HG03139 (cell line): ENCODE measurements around the gene CDO1.

Experiments used
- ATAC-seq: cut with Tn5 transposase; IDR thresholded peaks from one replicate; pipeline ENCODE4 v1.9.1; 2021; ENCODE audit not compliant: unreplicated experiment

The CDO1 gene

DNA sequence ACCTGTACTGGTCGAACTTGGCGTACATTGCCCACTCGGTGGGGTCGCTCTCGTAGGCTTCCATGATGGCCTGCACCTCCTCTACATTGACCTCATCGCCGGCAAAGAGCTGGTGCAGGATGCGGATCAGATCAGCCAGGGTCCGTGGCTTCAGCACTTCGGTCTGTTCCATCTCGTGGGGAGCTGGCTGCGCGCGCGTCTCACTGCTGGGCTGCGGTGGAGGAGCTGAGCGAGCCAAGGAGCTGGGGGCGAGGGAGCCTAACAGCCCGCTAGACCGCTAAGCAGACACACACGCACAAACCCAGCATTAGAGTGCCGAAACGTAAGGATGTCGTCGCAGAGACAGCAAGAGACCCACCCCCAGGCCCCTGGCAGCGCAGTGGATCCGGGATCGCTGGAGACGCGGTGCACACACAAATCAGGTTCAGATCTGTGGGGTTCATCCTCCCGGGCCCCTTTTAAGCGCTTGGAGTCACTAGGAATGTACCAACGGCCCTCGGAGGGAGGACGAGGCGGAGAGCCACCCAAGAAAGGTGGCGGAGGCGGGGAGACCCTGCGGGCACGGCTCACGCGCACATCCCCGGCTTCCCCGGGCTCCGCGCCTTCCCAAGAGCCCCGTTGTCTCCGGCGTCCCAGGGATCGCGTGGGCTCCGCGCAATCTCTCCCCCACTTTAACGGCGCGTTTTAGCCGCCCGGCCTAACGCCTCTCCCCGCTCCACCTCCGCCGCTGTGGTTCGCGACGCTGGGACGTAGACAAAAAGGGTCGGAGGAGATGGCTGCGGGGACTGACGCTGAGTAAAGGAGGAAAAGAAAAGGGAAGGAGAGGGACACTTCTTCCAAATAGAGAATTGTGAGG lies at the start of gene CDO1:
CDO1 (minus strand) TSS at position 434 of the 856 bp plus-strand sequence; CDS start at position 172, 262 bp downstream.
- peak; percentile 52 for ATAC-seq

DNA sequence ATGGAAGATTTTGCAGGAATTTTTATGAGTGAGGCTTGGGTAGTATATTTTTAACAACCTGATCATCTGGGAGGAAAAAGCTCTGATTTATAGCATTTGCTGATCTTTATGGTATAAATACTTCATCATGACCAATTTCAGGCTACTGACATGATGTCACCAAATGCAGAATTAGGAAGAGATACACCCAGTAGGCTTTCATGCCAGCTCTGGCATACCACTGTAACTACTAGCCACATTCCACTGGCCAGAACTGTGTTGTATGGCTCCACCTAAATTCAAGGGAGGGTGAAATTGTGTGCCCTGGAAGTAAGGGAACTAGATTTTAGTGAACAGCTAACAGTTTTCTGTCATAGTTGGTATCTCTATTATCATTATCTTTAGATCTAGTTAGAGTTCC lies 42.9 kb upstream of the CDO1 start:
- ATAC-seq, result no peak

DNA sequence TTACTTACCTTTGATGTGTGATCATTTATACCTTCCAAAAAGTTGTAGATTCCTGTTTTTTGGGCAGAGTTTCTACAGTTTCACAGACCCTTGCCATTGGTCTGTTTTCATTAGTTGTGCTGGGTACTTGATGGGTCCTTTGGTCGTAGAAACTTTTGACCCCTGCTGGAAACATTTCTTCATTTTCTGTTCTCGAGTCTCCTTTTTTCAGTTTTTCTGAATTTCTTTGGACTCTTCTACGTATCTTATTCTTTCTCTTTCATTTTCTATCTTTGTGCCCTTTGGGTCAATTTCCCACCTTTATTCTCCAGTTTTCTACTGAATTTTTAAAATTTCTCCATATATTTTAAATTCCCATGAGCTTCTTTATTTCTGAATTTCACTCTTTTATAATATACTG lies 41.9 kb upstream of the CDO1 start:
- no peak for ATAC-seq

DNA sequence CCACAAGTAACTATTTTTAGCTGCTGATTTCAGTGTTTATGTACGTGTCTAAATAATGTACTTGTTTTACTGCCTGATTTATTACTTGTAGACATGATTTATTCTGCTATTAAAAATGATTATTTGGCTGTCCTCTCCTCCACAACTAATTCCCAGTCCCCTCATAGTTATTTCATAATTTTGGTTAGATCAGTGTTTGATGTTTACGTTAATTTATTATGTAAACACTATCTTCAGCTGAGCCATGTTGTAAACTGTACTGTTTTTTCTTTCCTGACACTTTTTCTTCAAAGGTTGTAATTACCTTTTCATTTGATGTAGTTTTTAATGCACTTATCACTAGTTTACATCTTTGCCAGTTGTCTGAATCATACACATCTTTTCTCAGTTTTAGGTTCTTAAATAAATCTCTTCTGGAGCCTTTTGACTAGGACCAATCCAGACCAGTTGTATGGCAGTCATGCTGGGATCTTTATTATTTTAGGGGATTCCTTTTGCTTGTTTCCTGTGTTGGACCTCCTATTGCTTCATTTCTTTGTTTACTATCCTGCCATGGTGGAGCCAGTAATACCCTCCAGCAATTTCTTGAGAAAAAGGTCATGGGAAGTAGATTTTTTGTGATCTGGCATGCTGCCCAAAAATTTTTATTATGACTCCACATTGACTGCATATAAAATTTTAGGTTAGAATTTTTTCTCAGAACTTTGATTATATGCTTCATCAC lies 41.3 kb upstream of the CDO1 start:
- no peak for ATAC-seq

DNA sequence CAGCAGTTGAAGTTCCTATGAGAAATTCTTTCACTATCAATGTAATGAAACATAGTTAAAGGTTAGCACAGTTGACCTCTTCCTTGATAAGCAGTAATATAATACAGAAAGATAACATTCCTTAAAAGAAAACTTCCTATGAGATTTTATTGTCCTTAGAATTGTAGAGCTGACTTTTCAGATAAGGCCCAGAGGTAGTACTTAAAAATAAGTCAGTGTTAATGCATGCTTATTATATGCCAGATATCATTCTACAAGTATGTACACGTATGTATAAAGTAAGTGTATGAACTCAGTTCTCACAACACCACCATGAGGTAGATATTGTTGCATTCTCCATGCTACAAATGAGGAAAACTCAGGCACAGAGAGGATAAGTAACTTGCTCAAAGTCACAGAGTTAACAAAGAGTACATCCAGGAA lies 40.6 kb upstream of the CDO1 start:
- no peak for ATAC-seq

DNA sequence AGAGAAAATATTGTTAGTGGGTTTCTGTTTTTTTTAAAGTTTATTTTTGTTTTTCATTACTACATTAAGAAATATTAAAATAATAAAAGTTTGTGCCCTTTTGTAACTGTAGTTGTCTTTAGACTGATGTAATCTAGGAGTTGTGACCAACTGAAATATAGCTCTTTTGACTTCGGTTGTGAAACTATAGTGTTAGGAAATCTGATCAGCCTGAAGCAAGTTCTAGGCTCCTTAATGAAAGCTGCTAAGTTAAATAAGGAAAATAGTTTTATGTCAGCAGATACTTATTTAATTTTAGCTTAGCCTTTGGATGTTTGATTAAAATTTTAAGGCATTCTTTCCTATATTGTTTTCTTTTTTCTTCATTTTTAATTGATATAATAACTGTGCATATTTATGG lies 39.5 kb upstream of the CDO1 start:
- no peak for ATAC-seq

DNA sequence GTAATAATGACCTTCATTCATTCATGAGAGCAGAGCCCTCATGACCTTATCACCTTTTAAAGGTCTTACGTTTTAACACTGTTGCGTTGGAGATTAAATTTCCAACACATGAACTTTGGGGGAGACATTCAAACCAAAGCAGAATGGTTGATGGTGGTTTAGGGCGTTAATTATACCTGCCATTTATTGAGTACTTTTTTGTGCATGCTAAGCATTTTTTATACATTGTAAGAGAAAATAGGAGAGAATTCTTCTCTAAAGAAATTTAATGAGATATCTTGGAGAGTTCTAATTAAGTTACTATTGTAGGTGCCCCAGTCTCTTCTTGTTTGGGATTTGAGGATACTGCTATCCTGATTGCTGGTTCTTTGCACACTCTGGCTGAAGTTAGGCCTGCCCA lies 37.7 kb upstream of the CDO1 start:
- ATAC-seq, result no peak

DNA sequence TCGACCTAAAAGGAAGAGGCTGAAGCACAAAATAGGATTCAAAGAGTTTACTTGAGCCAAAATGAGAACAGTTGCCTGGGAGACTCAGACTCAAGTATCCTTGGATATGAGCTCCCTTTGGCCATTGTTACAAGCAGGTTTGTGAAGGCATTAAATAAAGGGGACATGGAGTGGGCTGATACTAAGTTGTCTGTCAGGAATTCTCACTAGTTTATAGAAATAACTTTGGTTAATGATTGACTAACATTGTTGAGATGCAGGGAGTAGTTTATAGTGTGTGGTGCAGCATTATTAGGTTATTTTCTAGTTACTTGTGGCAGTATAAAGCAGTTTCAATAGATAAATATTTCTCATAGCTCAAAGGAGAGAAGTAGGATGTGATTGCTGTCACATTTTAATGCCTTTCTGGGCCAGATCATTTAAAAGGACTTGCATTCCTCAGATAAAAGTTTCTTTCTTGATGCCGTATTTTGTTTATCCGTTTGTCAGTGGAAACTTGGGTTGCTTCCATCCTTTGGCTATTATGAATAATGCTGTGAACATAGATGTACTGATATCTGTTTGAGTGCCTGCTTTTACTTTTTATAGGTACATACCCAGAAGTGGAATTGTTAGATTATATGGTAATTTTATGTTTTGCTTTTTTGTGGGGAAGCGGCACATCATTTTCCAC lies 34.4 kb upstream of the CDO1 start:
- ATAC-seq, result no peak

DNA sequence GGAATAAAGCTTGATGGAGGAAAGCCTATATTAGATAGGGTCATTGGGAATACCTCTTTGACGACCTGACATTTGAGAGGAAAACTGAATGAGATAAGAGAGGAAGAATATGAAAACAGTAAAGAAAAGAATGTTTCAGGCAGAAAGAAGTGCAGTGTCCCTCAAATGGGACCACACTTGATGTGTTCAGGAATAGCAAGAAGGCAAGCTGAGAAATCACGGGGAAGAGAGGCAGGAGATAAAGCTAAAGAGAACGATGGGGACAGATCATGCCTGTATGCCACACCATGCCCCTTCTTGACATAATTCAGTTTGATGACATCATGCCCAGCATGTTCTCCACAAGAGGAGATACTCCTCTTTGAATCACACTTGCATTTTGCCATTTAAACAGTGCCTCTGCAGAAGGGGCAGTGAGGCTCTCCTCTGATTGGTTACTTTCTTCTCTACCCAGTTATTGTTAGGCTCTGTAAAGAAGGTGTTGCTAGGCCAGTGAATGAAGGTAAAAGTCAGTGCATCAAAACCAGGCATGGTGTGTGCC lies 32.9 kb upstream of the CDO1 start:
- ATAC-seq, result no peak

DNA sequence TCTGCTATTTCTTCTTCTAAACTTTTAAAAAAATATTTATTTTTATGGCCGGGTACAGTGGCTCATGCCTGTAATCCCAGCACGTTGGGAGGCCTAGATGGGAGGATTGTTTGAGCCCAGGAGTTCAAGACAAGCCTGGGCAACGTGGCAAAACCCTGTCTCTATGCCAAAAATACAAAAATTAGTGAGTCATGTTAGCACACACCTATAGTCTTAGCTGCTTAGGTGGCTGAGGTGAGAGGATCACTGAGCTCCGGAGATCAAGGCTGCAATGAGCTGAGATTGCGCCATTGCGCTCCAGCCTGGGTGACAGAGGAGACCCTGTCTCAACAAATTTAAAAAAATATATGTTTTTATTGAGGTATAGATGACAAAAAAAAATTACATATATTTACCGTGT lies 30.8 kb upstream of the CDO1 start:
- no peak for ATAC-seq

DNA sequence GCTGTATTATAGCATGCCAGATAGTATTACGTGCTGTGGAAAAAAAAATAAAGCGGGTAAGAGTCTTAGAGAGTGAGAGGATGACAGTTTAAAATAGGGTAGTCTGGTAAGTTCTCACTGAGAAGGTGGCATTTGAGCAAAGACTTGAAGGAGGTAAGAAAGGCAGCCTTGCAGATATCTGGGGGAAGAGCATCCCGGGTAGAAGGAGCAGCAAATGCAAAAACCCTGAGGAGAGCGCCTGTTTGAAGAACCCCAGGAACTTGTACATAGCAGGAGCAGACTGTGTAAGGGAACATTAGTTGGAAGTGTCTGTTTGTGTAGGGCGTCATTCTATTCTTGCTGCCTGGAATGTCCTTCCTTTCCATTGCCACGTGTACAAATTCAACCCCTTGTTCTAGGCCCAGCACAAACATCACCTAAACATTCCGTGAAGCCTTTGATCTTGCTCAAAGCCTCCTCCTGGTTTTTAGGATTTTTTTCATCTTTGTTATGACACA lies 27.9 kb upstream of the CDO1 start:
- no peak for ATAC-seq

DNA sequence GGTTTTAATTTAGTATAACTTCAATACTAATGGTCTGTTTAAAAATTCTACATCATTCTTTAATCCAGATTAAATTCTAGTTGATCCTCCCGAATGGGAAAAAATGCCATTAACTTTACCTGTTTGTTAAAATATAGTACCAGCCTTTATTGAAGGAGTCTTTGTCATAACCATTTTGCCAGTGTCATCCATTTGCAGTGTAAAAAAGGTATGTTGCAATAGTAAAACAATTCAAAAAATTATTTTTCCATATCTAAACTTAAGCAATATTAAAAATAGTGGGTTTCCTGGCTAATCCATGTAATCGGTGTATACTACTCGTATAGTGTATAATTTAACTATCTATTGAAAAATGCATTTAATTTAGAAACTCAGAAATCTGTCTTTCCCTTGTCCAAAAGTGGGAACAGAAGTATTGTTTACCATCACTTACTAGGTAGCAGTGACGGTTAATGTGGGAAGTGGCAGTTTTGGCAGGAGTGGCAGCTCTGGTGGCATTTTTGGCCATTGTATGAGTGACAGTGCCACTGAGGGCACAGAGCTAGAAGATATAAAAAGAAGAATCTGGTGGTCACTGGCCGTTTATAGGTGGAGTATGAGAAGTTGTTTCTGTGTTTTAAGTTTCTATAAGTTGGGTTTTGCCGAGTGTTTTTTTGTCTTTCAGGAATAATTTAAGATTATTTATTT lies 27.1 kb upstream of the CDO1 start:
- no peak for ATAC-seq

DNA sequence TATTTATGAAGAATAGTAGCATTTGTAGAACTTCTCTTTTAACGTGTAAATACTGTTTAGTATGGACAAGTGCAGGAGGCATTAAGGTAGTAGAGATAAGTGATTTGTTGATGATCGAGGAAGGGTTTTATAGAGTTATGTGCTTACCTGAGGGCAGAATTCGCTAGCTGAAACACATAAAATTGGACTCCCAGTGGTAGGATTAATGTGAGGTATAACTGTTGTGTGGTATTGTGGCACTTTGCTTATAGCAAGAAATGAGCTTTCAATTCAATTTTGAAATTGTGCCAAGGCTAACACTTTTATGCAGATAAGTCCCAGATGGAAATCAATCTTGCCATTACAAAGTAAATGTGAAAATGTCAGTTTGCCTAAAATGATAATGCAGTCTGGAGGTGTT lies 26.5 kb upstream of the CDO1 start:
- ATAC-seq, result no peak

DNA sequence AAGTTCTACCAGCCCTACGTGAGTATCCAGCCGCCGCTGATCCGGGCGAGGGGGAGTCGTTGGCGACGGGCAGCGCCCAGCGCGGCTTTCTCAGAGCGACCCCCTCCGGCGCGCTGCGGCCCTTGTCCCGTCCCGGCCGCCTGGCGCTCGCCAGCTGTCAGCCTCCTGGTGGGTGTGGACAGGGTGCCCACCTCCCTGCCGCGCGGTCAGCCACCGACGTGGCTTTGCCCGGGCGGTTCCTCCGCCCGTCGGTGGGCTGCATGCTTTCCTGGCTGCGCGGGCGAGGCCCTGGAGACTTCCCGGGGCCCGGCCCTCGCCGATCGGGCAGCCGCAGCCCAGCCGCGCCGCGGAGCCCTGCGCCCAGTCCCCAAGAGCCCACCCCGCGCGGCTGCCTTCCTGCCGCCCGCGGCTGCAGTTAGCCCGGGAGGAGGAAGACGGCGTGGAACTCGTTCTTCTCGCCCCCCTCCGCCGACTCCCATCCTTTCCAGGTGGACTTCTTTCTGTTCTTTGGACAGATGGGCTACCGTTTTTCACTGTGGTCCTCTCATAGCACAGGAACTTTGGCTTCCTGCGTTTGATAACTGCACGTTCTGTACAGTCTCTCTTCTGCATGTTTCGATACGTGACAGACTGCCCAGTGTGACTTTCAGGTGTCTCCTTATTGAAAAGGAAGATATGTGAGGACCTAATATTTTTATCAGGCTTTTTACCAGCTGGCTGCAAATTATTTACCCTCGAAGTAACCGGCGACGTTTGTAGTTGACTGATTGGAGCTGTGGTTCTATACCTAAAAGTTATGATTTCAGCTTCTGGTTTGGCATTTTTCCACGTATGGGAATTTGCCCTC lies 25.9 kb upstream of the CDO1 start:
- ATAC-seq, result peak; percentile 32

DNA sequence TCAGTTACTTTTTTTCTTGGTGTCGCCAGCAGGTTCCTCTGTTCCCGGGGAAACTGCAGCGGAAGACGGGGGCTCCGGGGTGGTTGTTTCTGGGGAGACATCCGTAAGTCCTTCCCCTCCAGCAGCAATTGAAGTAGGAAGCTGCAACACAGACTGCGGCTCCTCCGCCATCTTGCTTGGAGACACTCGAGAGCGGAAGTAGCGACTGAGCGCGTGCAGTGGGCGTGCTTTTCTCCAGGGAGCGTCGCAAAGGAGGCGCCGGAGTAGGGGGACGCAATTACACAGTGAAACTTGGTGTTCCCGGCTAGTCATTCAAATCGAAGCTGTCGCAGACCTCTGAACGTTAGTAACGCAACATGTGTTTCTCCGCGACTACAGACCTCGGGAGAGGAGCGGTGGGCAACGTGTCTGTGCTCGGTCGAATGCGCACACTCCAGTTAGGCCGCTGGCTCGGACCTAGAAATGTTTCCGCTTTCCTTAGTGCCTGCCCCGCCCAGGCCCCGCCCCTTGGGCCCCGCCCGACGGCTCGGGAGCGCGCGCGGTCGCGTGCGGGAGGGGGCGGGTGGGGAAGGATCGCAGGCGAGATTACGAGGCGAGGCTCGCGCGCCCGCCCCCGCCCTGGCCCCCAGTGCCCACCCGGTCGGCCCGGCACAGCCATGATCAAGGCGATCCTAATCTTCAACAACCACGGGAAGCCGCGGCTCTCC lies 25.1 kb upstream of the CDO1 start, which contains the start of the genes AP3S1 and ATG12:
AP3S1 (plus strand) TSS at position 554 of the 707 bp plus-strand sequence; CDS start at position 657, 103 bp downstream.
ATG12 (minus strand) TSS at position 184 of the 707 bp plus-strand sequence; CDS start at position 171, 13 bp downstream.
- peak; percentile 73 for ATAC-seq

DNA sequence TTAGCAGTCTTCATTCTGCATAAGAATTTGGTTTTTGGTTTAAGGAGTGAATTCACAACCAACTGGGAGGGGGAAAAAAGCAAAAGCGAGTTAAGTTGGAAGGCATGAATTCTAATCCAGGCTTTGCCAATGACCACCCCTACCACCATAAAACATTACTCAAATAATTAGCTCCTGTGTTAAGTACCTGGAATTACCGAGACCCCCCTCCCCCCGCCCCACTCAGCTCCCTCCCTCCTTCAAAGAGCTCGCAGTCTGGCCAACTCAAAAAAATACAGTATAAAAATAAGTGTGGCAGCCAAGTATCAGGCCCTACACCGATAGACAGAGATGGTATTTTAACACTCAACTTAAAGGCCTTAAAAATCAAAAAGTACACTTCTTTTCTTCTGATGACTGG lies 24.4 kb upstream of the CDO1 start:
- ATAC-seq, result no peak

DNA sequence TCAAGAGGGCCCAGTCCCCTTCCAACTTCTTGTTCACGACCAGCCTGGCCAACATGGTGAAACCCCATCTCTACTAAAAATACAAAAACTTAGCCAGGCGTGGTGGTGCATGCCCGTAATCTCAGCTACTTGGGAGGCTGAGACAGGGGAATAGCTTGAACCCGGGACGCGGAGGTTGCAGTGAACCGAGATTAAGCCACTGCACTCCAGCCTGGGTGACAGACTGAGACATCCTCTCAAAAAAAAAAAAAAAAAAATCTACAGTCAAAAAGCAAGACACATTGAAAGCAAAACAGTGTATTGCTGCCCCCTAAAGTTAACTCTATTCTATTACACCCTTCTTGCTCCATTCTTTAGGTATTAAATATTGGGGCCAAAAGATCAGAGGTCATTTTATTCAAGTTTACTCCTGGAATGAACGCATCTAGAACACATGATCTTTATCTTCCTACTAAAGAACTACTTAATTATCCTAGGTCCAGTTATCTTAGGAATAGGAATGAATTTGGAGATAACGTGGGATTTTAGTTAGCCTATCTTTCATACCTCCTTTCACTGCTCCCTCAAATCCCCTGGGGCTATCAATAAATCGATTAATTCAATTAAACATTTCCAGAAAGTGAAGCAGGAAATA lies 22.5 kb upstream of the CDO1 start:
- ATAC-seq, result no peak

DNA sequence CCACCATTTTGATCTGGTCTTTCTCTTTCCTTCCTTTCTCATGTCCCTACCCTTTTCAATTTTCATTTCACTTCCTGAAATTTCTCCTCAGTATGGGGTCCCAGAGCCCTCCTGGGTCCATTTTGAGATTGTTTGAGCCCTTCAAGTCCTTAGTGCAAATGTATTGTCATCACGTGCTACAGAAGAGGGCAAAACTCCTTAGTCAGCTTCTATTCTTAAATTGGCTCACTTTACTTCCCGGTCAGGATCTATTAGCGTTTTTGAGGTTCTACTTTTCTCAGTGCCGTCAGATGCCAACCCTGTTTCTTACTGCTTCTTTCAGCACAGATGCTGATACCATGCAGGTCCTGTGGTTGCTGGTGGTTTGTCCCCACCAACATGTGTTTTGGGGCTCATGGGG lies 19.0 kb upstream of the CDO1 start:
- ATAC-seq, result no peak
